Activated CD4-positive, alpha-beta T cell treated with anti-CD3 and anti-CD28 coated beads for 48 hours (primary cell): ENCODE measurements around the gene CLCN7.
A peak's percentile ranks its signal among the peaks of the same experiment; 100 is the strongest.

ENCODE experiments used
- DNase-seq: peaks from one replicate; pipeline ENCODE4 v3.0.0-alpha.2; 2020

The CLCN7 gene, protein sequence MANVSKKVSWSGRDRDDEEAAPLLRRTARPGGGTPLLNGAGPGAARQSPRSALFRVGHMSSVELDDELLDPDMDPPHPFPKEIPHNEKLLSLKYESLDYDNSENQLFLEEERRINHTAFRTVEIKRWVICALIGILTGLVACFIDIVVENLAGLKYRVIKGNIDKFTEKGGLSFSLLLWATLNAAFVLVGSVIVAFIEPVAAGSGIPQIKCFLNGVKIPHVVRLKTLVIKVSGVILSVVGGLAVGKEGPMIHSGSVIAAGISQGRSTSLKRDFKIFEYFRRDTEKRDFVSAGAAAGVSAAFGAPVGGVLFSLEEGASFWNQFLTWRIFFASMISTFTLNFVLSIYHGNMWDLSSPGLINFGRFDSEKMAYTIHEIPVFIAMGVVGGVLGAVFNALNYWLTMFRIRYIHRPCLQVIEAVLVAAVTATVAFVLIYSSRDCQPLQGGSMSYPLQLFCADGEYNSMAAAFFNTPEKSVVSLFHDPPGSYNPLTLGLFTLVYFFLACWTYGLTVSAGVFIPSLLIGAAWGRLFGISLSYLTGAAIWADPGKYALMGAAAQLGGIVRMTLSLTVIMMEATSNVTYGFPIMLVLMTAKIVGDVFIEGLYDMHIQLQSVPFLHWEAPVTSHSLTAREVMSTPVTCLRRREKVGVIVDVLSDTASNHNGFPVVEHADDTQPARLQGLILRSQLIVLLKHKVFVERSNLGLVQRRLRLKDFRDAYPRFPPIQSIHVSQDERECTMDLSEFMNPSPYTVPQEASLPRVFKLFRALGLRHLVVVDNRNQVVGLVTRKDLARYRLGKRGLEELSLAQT

GRCh38 chr16:1474796-1475551, at the start of gene CLCN7:
CLCN7 (minus strand) TSS chr16:1475028; CDS start chr16:1474974, 54 bp downstream.
- DNase-seq: peak; percentile 93

DNA sequence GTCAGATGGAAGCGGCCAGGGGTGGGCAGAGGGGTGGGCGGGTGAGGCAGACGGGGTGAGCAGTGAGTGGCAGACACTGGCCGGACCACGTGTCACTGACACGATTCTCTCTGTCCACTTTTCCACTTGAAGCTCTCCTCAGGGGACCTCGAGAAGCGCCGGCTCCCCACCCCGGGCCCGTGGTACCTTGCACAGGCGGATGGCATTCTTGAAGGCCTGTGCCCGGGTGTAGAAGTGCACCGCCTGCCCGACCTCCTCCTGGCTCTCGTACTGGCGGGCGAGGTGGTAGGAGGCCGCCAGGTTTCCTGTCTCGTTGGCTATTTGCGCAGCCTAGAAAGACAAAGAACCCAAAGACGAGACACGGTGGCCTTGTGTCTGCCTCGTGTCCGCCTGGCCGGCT, 49.5 kb upstream of the CLCN7 start:
- no peak for DNase-seq

- no peak for DNase-seq
These were observed 48.9 kb upstream of the CLCN7 start for GRCh38 chr16:1523581-1524245.

- no peak for DNase-seq
These were observed 45.6 kb upstream of the CLCN7 start for GRCh38 chr16:1520461-1520860.

DNA sequence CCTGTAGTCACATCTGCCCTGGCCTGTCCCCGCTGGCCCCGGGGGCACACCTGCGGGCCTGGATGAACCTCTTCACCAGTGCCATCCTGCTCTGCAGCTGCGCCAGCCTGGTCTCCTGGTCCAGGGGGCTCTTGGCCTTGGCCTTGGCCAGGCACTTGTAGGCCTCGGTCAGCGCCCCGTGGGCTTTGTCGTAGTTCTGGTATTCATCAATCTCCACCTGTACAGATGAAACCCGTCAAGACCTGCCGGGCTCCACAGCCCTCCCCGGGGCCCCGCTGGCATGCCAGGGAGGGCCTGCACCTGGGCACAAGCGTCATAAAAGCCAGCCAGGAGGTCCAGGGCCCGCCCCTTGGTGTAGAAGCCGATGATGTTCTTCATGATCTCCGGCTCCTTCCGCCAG, 45.0 kb upstream of the CLCN7 start:
- DNase-seq: no peak

DNA sequence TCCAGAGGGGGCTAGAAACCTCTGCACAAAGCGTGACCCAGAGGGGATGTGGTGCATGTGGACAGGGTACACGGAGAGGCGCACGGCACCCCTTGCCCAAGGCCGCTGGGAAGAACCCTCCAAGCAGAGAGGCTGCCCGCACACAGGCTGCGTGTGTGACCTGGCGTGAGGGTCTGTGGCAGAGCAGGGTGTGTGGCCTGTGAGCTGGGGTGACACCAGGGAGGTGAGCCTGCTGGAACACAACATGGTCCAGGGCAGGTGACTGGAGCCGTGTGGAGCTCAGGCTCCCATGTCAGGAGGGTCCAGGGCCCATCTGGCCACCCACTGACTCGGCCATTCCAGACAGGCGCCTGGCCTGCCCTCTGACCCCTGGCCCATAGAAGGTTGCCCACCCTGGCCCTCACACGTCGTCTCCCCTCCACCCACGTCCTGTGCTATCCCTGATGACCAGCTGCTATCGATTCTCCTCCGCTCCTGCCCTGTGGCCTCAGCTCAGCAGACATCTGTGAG, 43.9 kb upstream of the CLCN7 start:
- DNase-seq: no peak

DNA sequence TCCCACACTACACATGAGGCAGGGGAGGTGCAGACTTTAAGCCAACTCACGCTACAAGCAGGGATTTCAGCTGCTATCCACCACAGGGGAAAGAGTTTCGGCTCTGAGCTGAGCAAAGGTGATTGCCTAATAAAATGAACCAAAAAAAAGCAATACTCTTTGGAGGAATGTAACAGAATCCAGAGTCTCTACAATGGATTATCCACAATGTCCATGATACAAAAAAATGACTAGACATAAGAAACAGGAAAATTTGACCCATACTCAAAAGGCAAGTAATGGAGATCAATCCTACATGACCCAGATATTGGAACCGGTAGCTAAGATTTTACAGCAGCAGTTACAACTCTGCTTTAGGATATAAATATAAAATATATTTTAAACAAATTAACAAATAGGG, 39.7 kb upstream of the CLCN7 start:
- DNase-seq: no peak

GRCh38 chr16:1512774-1513173, 37.9 kb upstream of the CLCN7 start:
- no peak for DNase-seq

- DNase-seq: no peak
These were observed 37.1 kb upstream of the CLCN7 start for GRCh38 chr16:1511662-1512569.

GRCh38 chr16:1510941-1511351, 36.1 kb upstream of the CLCN7 start:
- no peak for DNase-seq

- no peak for DNase-seq
These were observed 35.4 kb upstream of the CLCN7 start for GRCh38 chr16:1510272-1510671.

GRCh38 chr16:1509307-1510221, 34.7 kb upstream of the CLCN7 start:
- no peak for DNase-seq

GRCh38 chr16:1508494-1509187, 33.8 kb upstream of the CLCN7 start:
- DNase-seq: no peak

GRCh38 chr16:1506494-1507213, 31.8 kb upstream of the CLCN7 start:
- no peak for DNase-seq

GRCh38 chr16:1505912-1506311, 31.1 kb upstream of the CLCN7 start:
- DNase-seq: no peak

GRCh38 chr16:1505073-1505844, 30.4 kb upstream of the CLCN7 start:
- DNase-seq: no peak

- DNase-seq: no peak
These were observed 28.5 kb upstream of the CLCN7 start for GRCh38 chr16:1503110-1503955.
